Measurements from ENCODE around the gene DTD1.

- TF ChIP-seq, protein P1, sequence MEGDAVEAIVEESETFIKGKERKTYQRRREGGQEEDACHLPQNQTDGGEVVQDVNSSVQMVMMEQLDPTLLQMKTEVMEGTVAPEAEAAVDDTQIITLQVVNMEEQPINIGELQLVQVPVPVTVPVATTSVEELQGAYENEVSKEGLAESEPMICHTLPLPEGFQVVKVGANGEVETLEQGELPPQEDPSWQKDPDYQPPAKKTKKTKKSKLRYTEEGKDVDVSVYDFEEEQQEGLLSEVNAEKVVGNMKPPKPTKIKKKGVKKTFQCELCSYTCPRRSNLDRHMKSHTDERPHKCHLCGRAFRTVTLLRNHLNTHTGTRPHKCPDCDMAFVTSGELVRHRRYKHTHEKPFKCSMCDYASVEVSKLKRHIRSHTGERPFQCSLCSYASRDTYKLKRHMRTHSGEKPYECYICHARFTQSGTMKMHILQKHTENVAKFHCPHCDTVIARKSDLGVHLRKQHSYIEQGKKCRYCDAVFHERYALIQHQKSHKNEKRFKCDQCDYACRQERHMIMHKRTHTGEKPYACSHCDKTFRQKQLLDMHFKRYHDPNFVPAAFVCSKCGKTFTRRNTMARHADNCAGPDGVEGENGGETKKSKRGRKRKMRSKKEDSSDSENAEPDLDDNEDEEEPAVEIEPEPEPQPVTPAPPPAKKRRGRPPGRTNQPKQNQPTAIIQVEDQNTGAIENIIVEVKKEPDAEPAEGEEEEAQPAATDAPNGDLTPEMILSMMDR (conservative IDR thresholded peaks at IDR 0.05; ENCODE audit: low read length), result no peak
- no peak for TF ChIP-seq EZH2phosphoT487 (IDR thresholded peaks at IDR 0.05; ENCODE audit: borderline replicate concordance)
Measured at GRCh38 chr20:18790787-18791186, 202.9 kb downstream of the DTD1 start.

Measured in Loucy (cell line).